ENCODE data around the gene ADORA3. TPM values are rescaled to one million over a fixed set of nuclear protein-coding genes. Genes with fewer than 3 reads are reported as not detected.
A peak's percentile ranks its signal among the peaks of the same experiment; 100 is the strongest.

The ADORA3 gene
- total and polyA plus RNA-seq, 4 donors: 3.4 to 13.4 (median 7.4) TPM

GRCh38 chr1:111501645-111502044 lies 1.8 kb downstream of the ADORA3 start:
- intact Hi-C loops (cut with DNase I): no loop called here
- DNase-seq (no peak), ATAC-seq (ENCODE audit: low FRiP score) (no peak)
- H3K4me1 ChIP-seq (ENCODE audit: control insufficient read depth in 1 of 2, insufficient read depth in 2 of 2, low read length in 2 of 2): no peaks in the 10 kb centered on the region
- no peak overlapping the region for H3K4me3 ChIP-seq (ENCODE audit: low read length in 2 of 2)
- no peaks in the 10 kb centered on the region for H3K27me3 ChIP-seq (ENCODE audit: control insufficient read depth in 1 of 2, insufficient read depth in 2 of 2, low read length in 1 of 2)
- H3K9me3 ChIP-seq (ENCODE audit: control insufficient read depth, low read length): no peaks in the 10 kb centered on the region
- WGBS, 2 donors: 63 to 64% methylated on average over 7 of the region's 7 CpGs
- no peaks in the 10 kb centered on the region for H3K36me3 ChIP-seq (ENCODE audit: control insufficient read depth in 1 of 2, insufficient read depth in 2 of 2, low read length in 1 of 2)
- H3K27ac ChIP-seq (ENCODE audit: low read depth in 1 of 2, low read length in 2 of 2): no peak overlapping the region

- H3K9me3 ChIP-seq (ENCODE audit: control insufficient read depth, low read length): no peaks in the 10 kb centered on the region
- no peaks in the 10 kb centered on the region for H3K4me1 ChIP-seq (ENCODE audit: control insufficient read depth in 1 of 2, insufficient read depth in 2 of 2, low read length in 2 of 2)
- ATAC-seq (ENCODE audit: low FRiP score) (no peak), DNase-seq (no peak)
- no peak overlapping the region for H3K4me3 ChIP-seq (ENCODE audit: low read length in 2 of 2)
- H3K27me3 ChIP-seq (ENCODE audit: control insufficient read depth in 1 of 2, insufficient read depth in 2 of 2, low read length in 1 of 2): no peaks in the 10 kb centered on the region
- no peaks in the 10 kb centered on the region for H3K36me3 ChIP-seq (ENCODE audit: control insufficient read depth in 1 of 2, insufficient read depth in 2 of 2, low read length in 1 of 2)
- no peak overlapping the region for H3K27ac ChIP-seq (ENCODE audit: low read depth in 1 of 2, low read length in 2 of 2)
- 90% methylated on average over 5 of the region's 5 CpGs for WGBS, 2 donors
- intact Hi-C loops (cut with DNase I): no loop called here
Measured at GRCh38 chr1:111499026-111499785, 4.2 kb downstream of the ADORA3 start.

GRCh38 chr1:111497592-111497991 lies 5.8 kb downstream of the ADORA3 start:
- Histone ChIP-seq H3K4me1 (ENCODE audit: control insufficient read depth in 1 of 2, insufficient read depth in 2 of 2, low read length in 2 of 2) (no peaks in the 10 kb centered on the region), H3K9me3 (ENCODE audit: control insufficient read depth, low read length) (no peaks in the 10 kb centered on the region), H3K36me3 (ENCODE audit: control insufficient read depth in 1 of 2, insufficient read depth in 2 of 2, low read length in 1 of 2) (no peaks in the 10 kb centered on the region), H3K27ac (ENCODE audit: low read depth in 1 of 2, low read length in 2 of 2) (no peak overlapping the region), H3K4me3 (ENCODE audit: low read length in 2 of 2) (peak overlapping the region in 1 of 2 donors; percentile 14), H3K27me3 (ENCODE audit: control insufficient read depth in 1 of 2, insufficient read depth in 2 of 2, low read length in 1 of 2) (no peaks in the 10 kb centered on the region)
- intact Hi-C loops (cut with DNase I): no loop called here
- WGBS, 2 donors: 64 to 69% methylated on average over 5 of the region's 5 CpGs
- DNase-seq (no peak), ATAC-seq (ENCODE audit: low FRiP score) (no peak)

- Histone ChIP-seq H3K9me3 (ENCODE audit: control insufficient read depth, low read length) (no peaks in the 10 kb centered on the region), H3K36me3 (ENCODE audit: control insufficient read depth in 1 of 2, insufficient read depth in 2 of 2, low read length in 1 of 2) (no peaks in the 10 kb centered on the region), H3K4me3 (ENCODE audit: low read length in 2 of 2) (no peak overlapping the region), H3K27ac (ENCODE audit: low read depth in 1 of 2, low read length in 2 of 2) (no peak overlapping the region), H3K4me1 (ENCODE audit: control insufficient read depth in 1 of 2, insufficient read depth in 2 of 2, low read length in 2 of 2) (no peaks in the 10 kb centered on the region), H3K27me3 (ENCODE audit: control insufficient read depth in 1 of 2, insufficient read depth in 2 of 2, low read length in 1 of 2) (no peaks in the 10 kb centered on the region)
- intact Hi-C loops (cut with DNase I): no loop called here
- 85% methylated on average over 4 of the region's 4 CpGs for WGBS, 2 donors
- DNase-seq: no peak
- ATAC-seq (ENCODE audit: low FRiP score): no peak
Measured at GRCh38 chr1:111496398-111496797, 7.0 kb downstream of the ADORA3 start.

- H3K27me3 ChIP-seq (ENCODE audit: control insufficient read depth in 1 of 2, insufficient read depth in 2 of 2, low read length in 1 of 2): no peaks in the 10 kb centered on the region
- no peak for DNase-seq
- ATAC-seq (ENCODE audit: low FRiP score): no peak
- no peaks in the 10 kb centered on the region for H3K36me3 ChIP-seq (ENCODE audit: control insufficient read depth in 1 of 2, insufficient read depth in 2 of 2, low read length in 1 of 2)
- no peak overlapping the region for H3K27ac ChIP-seq (ENCODE audit: low read depth in 1 of 2, low read length in 2 of 2)
- no peak overlapping the region for H3K4me3 ChIP-seq (ENCODE audit: low read length in 2 of 2)
- H3K4me1 ChIP-seq (ENCODE audit: control insufficient read depth in 1 of 2, insufficient read depth in 2 of 2, low read length in 2 of 2): no peaks in the 10 kb centered on the region
- 86 to 90% methylated on average over 7 of the region's 7 CpGs for WGBS, 2 donors
- intact Hi-C loops (cut with DNase I): no loop called here
- H3K9me3 ChIP-seq (ENCODE audit: control insufficient read depth, low read length): no peaks in the 10 kb centered on the region
Measured at GRCh38 chr1:111491070-111491469, 12.4 kb downstream of the ADORA3 start.

- Histone ChIP-seq H3K36me3 (ENCODE audit: control insufficient read depth in 1 of 2, insufficient read depth in 2 of 2, low read length in 1 of 2) (no peaks in the 10 kb centered on the region), H3K27me3 (ENCODE audit: control insufficient read depth in 1 of 2, insufficient read depth in 2 of 2, low read length in 1 of 2) (no peaks in the 10 kb centered on the region), H3K27ac (ENCODE audit: low read depth in 1 of 2, low read length in 2 of 2) (no peak overlapping the region), H3K9me3 (ENCODE audit: control insufficient read depth, low read length) (no peaks in the 10 kb centered on the region), H3K4me1 (ENCODE audit: control insufficient read depth in 1 of 2, insufficient read depth in 2 of 2, low read length in 2 of 2) (no peaks in the 10 kb centered on the region), H3K4me3 (ENCODE audit: low read length in 2 of 2) (no peak overlapping the region)
- ATAC-seq (ENCODE audit: low FRiP score) (no peak), DNase-seq (no peak)
- WGBS, 2 donors: 82 to 83% methylated on average over 4 of the region's 4 CpGs
- intact Hi-C loops (cut with DNase I): no loop called here
Measured at GRCh38 chr1:111490220-111490619, 13.2 kb downstream of the ADORA3 start.

- WGBS, 2 donors: 87% methylated on average over 4 of the region's 4 CpGs
- Histone ChIP-seq H3K9me3 (ENCODE audit: control insufficient read depth, low read length) (no peaks in the 10 kb centered on the region), H3K4me1 (ENCODE audit: control insufficient read depth in 1 of 2, insufficient read depth in 2 of 2, low read length in 2 of 2) (no peaks in the 10 kb centered on the region), H3K4me3 (ENCODE audit: low read length in 2 of 2) (no peak overlapping the region), H3K27me3 (ENCODE audit: control insufficient read depth in 1 of 2, insufficient read depth in 2 of 2, low read length in 1 of 2) (no peaks in the 10 kb centered on the region), H3K27ac (ENCODE audit: low read depth in 1 of 2, low read length in 2 of 2) (no peak overlapping the region), H3K36me3 (ENCODE audit: control insufficient read depth in 1 of 2, insufficient read depth in 2 of 2, low read length in 1 of 2) (no peaks in the 10 kb centered on the region)
- peak; percentile 62 for ATAC-seq (ENCODE audit: low FRiP score)
- intact Hi-C loops (cut with DNase I): loop anchor here in 1 of 2 donors (10.0 kb wide), 1 partner anchor 265 kb away; the partner anchor contains the start of gene DDX20
- no peak for DNase-seq
Measured at GRCh38 chr1:111489604-111490003, 13.8 kb downstream of the ADORA3 start.

GRCh38 chr1:111488669-111489068 lies 14.8 kb downstream of the ADORA3 start:
- Histone ChIP-seq H3K27me3 (ENCODE audit: control insufficient read depth in 1 of 2, insufficient read depth in 2 of 2, low read length in 1 of 2) (no peaks in the 10 kb centered on the region), H3K36me3 (ENCODE audit: control insufficient read depth in 1 of 2, insufficient read depth in 2 of 2, low read length in 1 of 2) (no peaks in the 10 kb centered on the region), H3K27ac (ENCODE audit: low read depth in 1 of 2, low read length in 2 of 2) (no peak overlapping the region), H3K4me3 (ENCODE audit: low read length in 2 of 2) (no peak overlapping the region), H3K4me1 (ENCODE audit: control insufficient read depth in 1 of 2, insufficient read depth in 2 of 2, low read length in 2 of 2) (no peaks in the 10 kb centered on the region), H3K9me3 (ENCODE audit: control insufficient read depth, low read length) (no peaks in the 10 kb centered on the region)
- intact Hi-C loops (cut with DNase I): loop anchor here in 1 of 2 donors (10.0 kb wide), 1 partner anchor 266 kb away; the partner anchor contains the start of gene DDX20
- 89 to 92% methylated on average over 9 of the region's 9 CpGs for WGBS, 2 donors
- no peak for ATAC-seq (ENCODE audit: low FRiP score)
- DNase-seq: no peak

- WGBS, 2 donors: 76 to 83% methylated on average over 6 of the region's 6 CpGs
- DNase-seq: no peak
- intact Hi-C loops (cut with DNase I): loop anchor here in 1 of 2 donors (10.0 kb wide), 1 partner anchor 268 kb away; the partner anchor contains the start of gene DDX20
- Histone ChIP-seq H3K27me3 (ENCODE audit: control insufficient read depth in 1 of 2, insufficient read depth in 2 of 2, low read length in 1 of 2) (no peaks in the 10 kb centered on the region), H3K9me3 (ENCODE audit: control insufficient read depth, low read length) (no peaks in the 10 kb centered on the region), H3K27ac (ENCODE audit: low read depth in 1 of 2, low read length in 2 of 2) (no peak overlapping the region), H3K4me3 (ENCODE audit: low read length in 2 of 2) (no peak overlapping the region), H3K36me3 (ENCODE audit: control insufficient read depth in 1 of 2, insufficient read depth in 2 of 2, low read length in 1 of 2) (no peaks in the 10 kb centered on the region), H3K4me1 (ENCODE audit: control insufficient read depth in 1 of 2, insufficient read depth in 2 of 2, low read length in 2 of 2) (no peaks in the 10 kb centered on the region)
- ATAC-seq (ENCODE audit: low FRiP score): no peak
Measured at GRCh38 chr1:111487133-111487532, 16.3 kb downstream of the ADORA3 start.

All from aorta (tissue), 5 donors.